K562 (cell line): ENCODE measurements around the gene RMI1. TPM values are rescaled to one million over a fixed set of nuclear protein-coding genes. Genes with fewer than 3 reads are reported as not detected.

Source experiments
- ATAC-seq: fragments of 200-7000 bp; cut with Tn5 transposase; 3 replicates; pipeline ENCODE4 v1.9.1; 2020; ENCODE audit warnings: moderate library complexity
- BruUV-seq: library from RNA; stranded (reverse); fragments of 400-500 nt; replicated peaks from 2 replicates; lab custom pipeline; 2021; lab: Mats Ljungman, UMichigan
- CTCF ChIA-PET: fragments of 300-600 bp; formaldehyde crosslinking; extraction: SDS; loops from one replicate; lab custom pipeline; 2021; ENCODE audit warnings: low intra/inter-chr PET ratio; lab: Yijun Ruan, JAX
- POLR2A ChIA-PET: fragments of 300-600, 350-650 bp; sonication (Branson Sonifier 250); formaldehyde crosslinking; extraction: SDS; loops from one replicate; lab custom pipeline; 2021; ENCODE audit warnings: antibody characterized with exemption, inconsistent platforms; lab: Yijun Ruan, JAX
- DNase-seq, 4 experiments: peaks; one replicate each; pipeline versions ENCODE4 v3.0.0 to v3.0.0-alpha.2; 2011 to 2018; ENCODE audit warnings: low spot score in 3 of 4, mixed read lengths in 3 of 4; ENCODE audit errors: extremely low read depth in 1 of 4
- FAIRE-seq: peaks from 2 replicates; lab custom pipeline; 2011; peaks lifted over from hg19 to GRCh38; lab: Jason Lieb, UNC
- H2AFZ ChIP-seq: 2 replicates; pipeline ENCODE4 v1.6.0; 2011; ENCODE audit warnings: low read depth, low read length, control low read depth, inconsistent platforms
- H3K27ac ChIP-seq: fragments of 200-600 bp; 3 replicates; pipeline ENCODE4 v1.8.0; 2011; ENCODE audit warnings: low read depth, mild to moderate bottlenecking, control low read depth, inconsistent platforms, low read length, moderate library complexity, mixed read lengths; ENCODE audit errors: extremely low read depth
- H3K27me3 ChIP-seq, 2 experiments: fragments of 300-600 bp in 1 of 2; 2 replicates in 1 of 2; 3 replicates in 1 of 2; pipeline versions ENCODE4 v1.6.0 to v1.8.0; 2011; ENCODE audit warnings: inconsistent platforms in 2 of 2, low read length in 2 of 2, mild to moderate bottlenecking in 1 of 2, mixed read lengths in 1 of 2, moderate library complexity in 1 of 2; ENCODE audit not compliant: control insufficient read depth in 2 of 2, insufficient read depth in 2 of 2
- H3K36me3 ChIP-seq: fragments of 300-600 bp; 3 replicates; pipeline ENCODE4 v1.8.0; 2011; ENCODE audit warnings: mild to moderate bottlenecking, low read length, inconsistent platforms; ENCODE audit not compliant: control insufficient read depth, insufficient read depth
- H3K4me1 ChIP-seq, 2 experiments: fragments of 200-600 bp in 1 of 2; replicated peaks in 1 of 2; 2 replicates in 1 of 2; 3 replicates in 1 of 2; pipeline versions ENCODE4 v1.5.1 to v1.8.0; 2011; ENCODE audit warnings: inconsistent platforms in 2 of 2, low read length in 2 of 2, mild to moderate bottlenecking in 1 of 2, mixed read lengths in 1 of 2, moderate library complexity in 1 of 2; ENCODE audit not compliant: control insufficient read depth in 2 of 2, insufficient read depth in 2 of 2
- H3K4me2 ChIP-seq: 2 replicates; pipeline ENCODE4 v1.6.1; 2011; ENCODE audit warnings: low read length, control low read depth, inconsistent platforms, mixed read lengths; ENCODE audit not compliant: insufficient read depth
- H3K4me3 ChIP-seq: fragments of 200-600 bp; sonication (generic), shearing (Covaris generic); 2 replicates; pipeline ENCODE4 v1.5.1; 2016; ENCODE audit warnings: control low read depth, inconsistent platforms
- H3K79me2 ChIP-seq: fragments of 200-600 bp; 3 replicates; pipeline ENCODE4 v1.8.0; 2011; ENCODE audit warnings: low read length, inconsistent platforms; ENCODE audit not compliant: control insufficient read depth, insufficient read depth
- H3K9ac ChIP-seq, 2 experiments: 2 replicates each; pipeline versions ENCODE4 v1.6.0 to v1.6.1; 2011; ENCODE audit warnings: low read depth in 2 of 2, low read length in 2 of 2, control low read depth in 1 of 2, inconsistent platforms in 1 of 2, mild to moderate bottlenecking in 1 of 2, mixed read lengths in 1 of 2; ENCODE audit not compliant: insufficient read depth in 1 of 2
- H3K9me1 ChIP-seq: one replicate; pipeline ENCODE4 v1.6.0; 2011; ENCODE audit warnings: inconsistent platforms, mild to moderate bottlenecking, low read length, moderate library complexity; ENCODE audit not compliant: control insufficient read depth, insufficient read depth
- H3K9me3 ChIP-seq: replicated peaks from 2 replicates; pipeline ENCODE4 v1.5.1; 2011; ENCODE audit warnings: low read depth, low read length, inconsistent platforms; ENCODE audit not compliant: control insufficient read depth, insufficient read depth
- H4K20me1 ChIP-seq: replicated peaks from 2 replicates; pipeline ENCODE4 v1.6.1; 2011; ENCODE audit warnings: low read length, inconsistent platforms, mixed read lengths; ENCODE audit not compliant: control insufficient read depth, insufficient read depth
- ADNP ChIP-seq: fragments of 200-800 bp; sonication (Bioruptor generic); IDR thresholded peaks from 2 replicates; pipeline ENCODE4 v1.6.1; 2016; ENCODE audit warnings: missing genetic modification characterization, missing compliant biosample characterization
- CBX2 ChIP-seq: fragments of 200-600 bp; sonication (generic); IDR thresholded peaks from one replicate; pipeline ENCODE4 v1.6.1; 2012; ENCODE audit warnings: mild to moderate bottlenecking, low read length, inconsistent platforms; ENCODE audit not compliant: insufficient read depth, poor library complexity, severe bottlenecking
- CREM ChIP-seq: IDR thresholded peaks from 2 replicates; pipeline ENCODE4 v1.6.1; 2014; ENCODE audit warnings: antibody characterized with exemption, low read depth
- HDAC1 ChIP-seq, 2 experiments: fragments of 450-650 bp; IDR thresholded peaks; 2 replicates each; pipeline ENCODE4 v1.6.1; 2016 to 2017; ENCODE audit warnings: inconsistent platforms in 1 of 2, mild to moderate bottlenecking in 1 of 2, moderate library complexity in 1 of 2
- HMGN3 ChIP-seq: IDR thresholded peaks from 2 replicates; pipeline ENCODE4 v1.6.1; 2011; ENCODE audit warnings: borderline replicate concordance, low read depth, mild to moderate bottlenecking, mixed read lengths, low read length; ENCODE audit not compliant: insufficient read length; ENCODE audit errors: extremely low read depth
- NRF1 ChIP-seq, 2 experiments: fragments of 450-650 bp; IDR thresholded peaks in 1 of 2; conservative IDR thresholded peaks in 1 of 2; 2 replicates each; pipeline ENCODE4 v1.6.1; 2014; ENCODE audit warnings: mild to moderate bottlenecking in 2 of 2
- SIN3A ChIP-seq, 2 experiments: fragments of 150-350 bp in 1 of 2; IDR thresholded peaks; 2 replicates each; pipeline ENCODE4 v1.6.1; 2011 to 2016; ENCODE audit warnings: borderline replicate concordance in 2 of 2, low read depth in 2 of 2, low read length in 2 of 2, mild to moderate bottlenecking in 2 of 2, moderate library complexity in 2 of 2; ENCODE audit not compliant: control insufficient read depth in 1 of 2
- SREBF2 ChIP-seq: sonication (generic); formaldehyde crosslinking; IDR thresholded peaks from 2 replicates; pipeline ENCODE4 v1.4.0; 2020; ENCODE audit warnings: mild to moderate bottlenecking, missing genetic modification reagents
- SRSF7 ChIP-seq: fragments of 200-400 bp; formaldehyde crosslinking; optimal IDR thresholded peaks from 2 replicates; pipeline ENCODE3; 2017; ENCODE audit warnings: mild to moderate bottlenecking, low read depth, low read length
- ZNF217 ChIP-seq: sonication (generic); formaldehyde crosslinking; IDR thresholded peaks from 2 replicates; pipeline ENCODE4 v1.8.0; 2022; ENCODE audit warnings: mild to moderate bottlenecking, missing genetic modification reagents
- ZNF408 ChIP-seq: fragments of 250-450 bp; sonication (Bioruptor Pico); IDR thresholded peaks from 2 replicates; pipeline ENCODE4 v1.4.0; 2020; ENCODE audit warnings: low read depth, mild to moderate bottlenecking, moderate library complexity
- ZNF696 ChIP-seq: fragments of 250-450 bp; sonication (Bioruptor Pico); conservative IDR thresholded peaks from 2 replicates; pipeline ENCODE4 v1.4.0; 2020; ENCODE audit warnings: mild to moderate bottlenecking, moderate library complexity
- WGBS: fragments of 100-300 bp; shearing (Covaris generic); methylation state at CpG from one replicate; pipeline ENCODE4 v1.1.6; 2016; ENCODE audit warnings: low coverage, mixed read lengths; ENCODE audit not compliant: insufficient coverage; ENCODE audit errors: missing lambda C conversion rate; 5-methylcytosine and 5-hydroxymethylcytosine counted together
- in situ Hi-C: fragments of 300-500 bp; cut with MboI; formaldehyde crosslinking; loops from 4 replicates; pipeline ENCODE4 v1.15.0; 2018; ENCODE audit warnings: inconsistent platforms, mixed read lengths
- intact Hi-C: fragments of 100-400 bp; cut with micrococcal nuclease; formaldehyde crosslinking; loops from 2 replicates; pipeline ENCODE4 v1.14.2; 2022
- polyA plus RNA-seq, 8 experiments: library from polyadenylated mRNA; depleted of rRNA in 4 of 8; stranded (reverse) in 5 of 8; unstranded in 3 of 8; fragments of >200 nt; fragmentation: Nextera tagmentation in 2 of 8; fragmentation: Illumina TruSeq in 1 of 8; extraction: Ambion mirVana in 2 of 8; extraction: Trizol in 1 of 8; gene quantifications; 2 replicates each; pipeline versions ENCODE4 v1.2.1 to v1.2.3, GENCODE V29; 2011 to 2014; ENCODE audit warnings: inconsistent platforms in 1 of 8, missing spikeins in 1 of 8
- total RNA-seq, 7 experiments: library from RNA; depleted of rRNA in 6 of 7; stranded (reverse); fragments of >200 nt in 6 of 7; fragmentation: Illumina TruSeq in 2 of 7; extraction: Trizol in 2 of 7; gene quantifications; 2 replicates each; pipeline versions ENCODE4 v1.2.1 to v1.2.3, GENCODE V29; 2011 to 2021; ENCODE audit warnings: low replicate concordance in 1 of 7
- TF ChIP-seq, protein P1 (sequence below): fragments of 450-650 bp; formaldehyde crosslinking; IDR thresholded peaks from 2 replicates; pipeline ENCODE4 v1.4.0; 2022; ENCODE audit warnings: missing genetic modification characterization
- TF ChIP-seq, protein P2 (sequence below): fragments of 450-650 bp; formaldehyde crosslinking; IDR thresholded peaks from 2 replicates; pipeline ENCODE4 v1.4.0; 2022; ENCODE audit warnings: missing genetic modification characterization
- TF ChIP-seq, protein P3 (sequence below): fragments of 450-650 bp; IDR thresholded peaks from 2 replicates; pipeline ENCODE4 v1.6.1; 2014; ENCODE audit warnings: low read depth, mild to moderate bottlenecking, moderate library complexity, borderline replicate concordance
- TF ChIP-seq, protein P4 (sequence below): fragments of 250-450 bp; sonication (Bioruptor Pico); IDR thresholded peaks from 2 replicates; pipeline ENCODE4 v1.4.0; 2020; ENCODE audit warnings: mild to moderate bottlenecking, moderate library complexity

The RMI1 gene
- total and polyA plus RNA-seq, 9 of the 15 experiments (the other 6 are each of a cell fraction or from before 2014, with no cell fraction given), result 3.0 to 17.4 (median 10.6) TPM

DNA sequence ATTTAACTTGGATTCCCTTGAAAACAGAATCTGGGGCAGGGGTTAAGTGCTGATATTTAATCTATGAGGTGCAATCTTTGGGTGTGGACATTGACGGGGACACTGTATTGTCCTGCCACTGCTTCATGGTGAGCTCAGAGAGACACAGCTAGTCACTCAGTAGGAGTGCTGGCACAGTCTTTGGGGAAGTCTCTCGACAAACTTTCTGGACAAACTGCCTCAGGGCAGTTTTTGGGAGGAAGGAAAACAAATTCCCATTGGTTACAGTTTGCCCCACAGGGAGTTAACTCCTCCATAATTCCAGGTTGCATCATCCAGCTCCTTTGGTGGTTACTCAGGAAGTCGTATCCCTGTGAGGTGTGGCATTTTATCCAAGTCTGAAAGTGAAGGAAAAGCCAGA is 18.4 kb upstream of the RMI1 start (continued):
- TF ChIP-seq, protein P1, sequence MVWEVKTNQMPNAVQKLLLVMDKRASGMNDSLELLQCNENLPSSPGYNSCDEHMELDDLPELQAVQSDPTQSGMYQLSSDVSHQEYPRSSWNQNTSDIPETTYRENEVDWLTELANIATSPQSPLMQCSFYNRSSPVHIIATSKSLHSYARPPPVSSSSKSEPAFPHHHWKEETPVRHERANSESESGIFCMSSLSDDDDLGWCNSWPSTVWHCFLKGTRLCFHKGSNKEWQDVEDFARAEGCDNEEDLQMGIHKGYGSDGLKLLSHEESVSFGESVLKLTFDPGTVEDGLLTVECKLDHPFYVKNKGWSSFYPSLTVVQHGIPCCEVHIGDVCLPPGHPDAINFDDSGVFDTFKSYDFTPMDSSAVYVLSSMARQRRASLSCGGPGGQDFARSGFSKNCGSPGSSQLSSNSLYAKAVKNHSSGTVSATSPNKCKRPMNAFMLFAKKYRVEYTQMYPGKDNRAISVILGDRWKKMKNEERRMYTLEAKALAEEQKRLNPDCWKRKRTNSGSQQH (CRISPR knock-in tag), result no peak
- no peak for TF ChIP-seq SRSF7
- TF ChIP-seq ZNF217 (CRISPR knock-in tag), result no peak
- no peak for TF ChIP-seq ZNF696

DNA sequence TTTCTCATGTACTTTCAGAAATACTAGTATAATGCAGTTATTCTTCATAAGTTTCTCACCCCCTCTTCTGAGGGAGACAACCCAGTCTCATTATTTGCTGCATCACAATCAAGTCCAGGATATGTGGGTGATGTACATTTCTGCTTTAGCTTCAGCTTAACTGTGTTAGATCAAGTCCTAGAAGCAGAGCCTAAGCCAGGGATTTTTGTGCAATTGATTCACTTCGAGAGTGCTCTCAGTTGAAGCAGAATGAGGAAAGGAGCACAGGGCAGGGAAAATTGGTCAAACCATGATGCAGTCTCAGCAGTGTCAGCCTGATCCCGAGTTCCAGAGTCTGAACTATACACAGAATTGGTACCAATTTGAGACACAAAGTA is 15.6 kb upstream of the RMI1 start:
- POLR2A ChIA-PET, result interaction anchor here (1.0 to 2.0 kb wide), 4 partner anchors 9 to 16 kb away, joined by 3 to 11 read pairs (median 6); partner anchors contain the start of genes HNRNPK and RMI1
- CTCF ChIA-PET, result no interaction called here
- TF ChIP-seq NRF1 (conservative IDR thresholded peaks at IDR 0.05 in 1 of 2, IDR thresholded peaks at IDR 0.05 in 1 of 2) (no peak), CBX2 (no peak), HMGN3 (no peak), ADNP (tag) (no peak), ZNF408 (CRISPR knock-in tag) (no peak), HDAC1 (IDR thresholded peaks at IDR 0.05) (no peak), SREBF2 (CRISPR knock-in tag) (no peak), SIN3A (IDR thresholded peaks at IDR 0.05; ENCODE audit: borderline replicate concordance in 2 of 2, control insufficient read depth in 1 of 2, low read depth in 2 of 2, low read length in 2 of 2) (no peak), CREM (no peak)
- TF ChIP-seq, protein P2, sequence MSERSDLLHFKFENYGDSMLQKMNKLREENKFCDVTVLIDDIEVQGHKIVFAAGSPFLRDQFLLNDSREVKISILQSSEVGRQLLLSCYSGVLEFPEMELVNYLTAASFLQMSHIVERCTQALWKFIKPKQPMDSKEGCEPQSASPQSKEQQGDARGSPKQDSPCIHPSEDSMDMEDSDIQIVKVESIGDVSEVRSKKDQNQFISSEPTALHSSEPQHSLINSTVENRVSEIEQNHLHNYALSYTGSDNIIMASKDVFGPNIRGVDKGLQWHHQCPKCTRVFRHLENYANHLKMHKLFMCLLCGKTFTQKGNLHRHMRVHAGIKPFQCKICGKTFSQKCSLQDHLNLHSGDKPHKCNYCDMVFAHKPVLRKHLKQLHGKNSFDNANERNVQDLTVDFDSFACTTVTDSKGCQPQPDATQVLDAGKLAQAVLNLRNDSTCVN (CRISPR knock-in tag), result no peak
- TF ChIP-seq, protein P3, sequence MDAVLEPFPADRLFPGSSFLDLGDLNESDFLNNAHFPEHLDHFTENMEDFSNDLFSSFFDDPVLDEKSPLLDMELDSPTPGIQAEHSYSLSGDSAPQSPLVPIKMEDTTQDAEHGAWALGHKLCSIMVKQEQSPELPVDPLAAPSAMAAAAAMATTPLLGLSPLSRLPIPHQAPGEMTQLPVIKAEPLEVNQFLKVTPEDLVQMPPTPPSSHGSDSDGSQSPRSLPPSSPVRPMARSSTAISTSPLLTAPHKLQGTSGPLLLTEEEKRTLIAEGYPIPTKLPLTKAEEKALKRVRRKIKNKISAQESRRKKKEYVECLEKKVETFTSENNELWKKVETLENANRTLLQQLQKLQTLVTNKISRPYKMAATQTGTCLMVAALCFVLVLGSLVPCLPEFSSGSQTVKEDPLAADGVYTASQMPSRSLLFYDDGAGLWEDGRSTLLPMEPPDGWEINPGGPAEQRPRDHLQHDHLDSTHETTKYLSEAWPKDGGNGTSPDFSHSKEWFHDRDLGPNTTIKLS, result no peak
- TF ChIP-seq, protein P4, sequence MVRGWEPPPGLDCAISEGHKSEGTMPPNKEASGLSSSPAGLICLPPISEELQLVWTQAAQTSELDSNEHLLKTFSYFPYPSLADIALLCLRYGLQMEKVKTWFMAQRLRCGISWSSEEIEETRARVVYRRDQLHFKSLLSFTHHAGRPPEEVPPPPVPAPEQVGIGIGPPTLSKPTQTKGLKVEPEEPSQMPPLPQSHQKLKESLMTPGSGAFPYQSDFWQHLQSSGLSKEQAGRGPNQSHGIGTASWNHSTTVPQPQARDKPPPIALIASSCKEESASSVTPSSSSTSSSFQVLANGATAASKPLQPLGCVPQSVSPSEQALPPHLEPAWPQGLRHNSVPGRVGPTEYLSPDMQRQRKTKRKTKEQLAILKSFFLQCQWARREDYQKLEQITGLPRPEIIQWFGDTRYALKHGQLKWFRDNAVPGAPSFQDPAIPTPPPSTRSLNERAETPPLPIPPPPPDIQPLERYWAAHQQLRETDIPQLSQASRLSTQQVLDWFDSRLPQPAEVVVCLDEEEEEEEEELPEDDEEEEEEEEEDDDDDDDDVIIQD, result no peak

More for the DNA sequence above, 15.6 kb upstream of the RMI1 start:
- ATAC-seq (peak; percentile 43), FAIRE-seq (no peak), DNase-seq (no peak)
- no peak overlapping the region for H3K9ac ChIP-seq
- H3K4me3 ChIP-seq, result no peak overlapping the region
- no peak overlapping the region for H2AFZ ChIP-seq
- H3K27ac ChIP-seq, result peak overlapping the region; percentile 34; the same call in 2 of the 3 replicates
- H3K9me3 ChIP-seq, result no peaks in the 10 kb centered on the region
- in situ Hi-C loops (no loop called here), intact Hi-C loops (no loop called here)
- WGBS, result 11% methylated on average over 2 of the region's 2 CpGs
- H3K4me2 ChIP-seq, result no peak overlapping the region
- BruUV-seq, result no TSS peak
- no peaks in the 10 kb centered on the region for H3K79me2 ChIP-seq
- peaks cover 32% of the 10 kb centered on the region for H3K36me3 ChIP-seq
- H3K27me3 ChIP-seq, result no peaks in the 10 kb centered on the region
- no peaks in the 10 kb centered on the region for H4K20me1 ChIP-seq
- H3K4me1 ChIP-seq, result peaks cover 0 to 4% of the 10 kb centered on the region in 2 experiments; a peak in 3 of 5 replicates
- no peaks in the 10 kb centered on the region for H3K9me1 ChIP-seq
